NT2/D1 (cell line): ENCODE data around the gene DNAJB8.

Source experiments
- DNase-seq: peaks from one replicate; pipeline ENCODE4 v3.0.0-alpha.2; 2011; ENCODE audit warnings: low read depth, low spot score
- H3K27me3 ChIP-seq: 2 replicates; pipeline ENCODE4 v1.6.0; 2011; ENCODE audit warnings: mild to moderate bottlenecking; ENCODE audit not compliant: insufficient read length, insufficient read depth
- H3K36me3 ChIP-seq: 2 replicates; pipeline ENCODE4 v1.6.1; 2011; ENCODE audit warnings: mild to moderate bottlenecking, low read length, mixed read lengths; ENCODE audit not compliant: insufficient read depth, insufficient read length
- H3K4me1 ChIP-seq: 2 replicates; pipeline ENCODE4 v1.5.1; 2011; ENCODE audit not compliant: insufficient read depth, insufficient read length
- H3K4me3 ChIP-seq: 2 replicates; pipeline ENCODE4 v1.5.1; 2011; ENCODE audit warnings: low read depth; ENCODE audit not compliant: insufficient read length
- H3K9ac ChIP-seq: 2 replicates; pipeline ENCODE4 v1.6.0; 2011; ENCODE audit warnings: low read depth; ENCODE audit not compliant: insufficient read length
- H3K9me3 ChIP-seq: 2 replicates; pipeline ENCODE4 v1.5.1; 2011; ENCODE audit warnings: mild to moderate bottlenecking, low read length; ENCODE audit not compliant: insufficient read depth
- SUZ12 ChIP-seq: IDR thresholded peaks from 2 replicates; pipeline ENCODE4 v1.6.1; 2011; ENCODE audit not compliant: insufficient read length, insufficient read depth; ENCODE audit errors: extremely low read depth
- YY1 ChIP-seq: IDR thresholded peaks from 2 replicates; pipeline ENCODE4 v1.6.1; 2011; ENCODE audit not compliant: insufficient read length, insufficient read depth
- ZNF274 ChIP-seq: IDR thresholded peaks from 2 replicates; pipeline ENCODE4 v1.6.1; 2011; ENCODE audit warnings: mild to moderate bottlenecking, low read depth, low read length

DNAJB8 gene

GRCh38 chr3:128447561-128448013, 19.1 kb downstream of the DNAJB8 start:
- Histone ChIP-seq H3K4me1 (no peaks in the 10 kb centered on the region), H3K36me3 (no peaks in the 10 kb centered on the region), H3K4me3 (no peak overlapping the region), H3K27me3 (peaks cover 11% of the 10 kb centered on the region), H3K9ac (no peak overlapping the region), H3K9me3 (no peaks in the 10 kb centered on the region)
- no peak for DNase-seq
- TF ChIP-seq YY1 (no peak), ZNF274 (no peak), SUZ12 (no peak)

GRCh38 chr3:128446821-128447220, 19.9 kb downstream of the DNAJB8 start:
- H3K27me3 ChIP-seq: peaks cover 14% of the 10 kb centered on the region
- no peaks in the 10 kb centered on the region for H3K36me3 ChIP-seq
- no peak for DNase-seq
- H3K9ac ChIP-seq: no peak overlapping the region
- no peak overlapping the region for H3K4me3 ChIP-seq
- H3K9me3 ChIP-seq: no peaks in the 10 kb centered on the region
- TF ChIP-seq SUZ12 (no peak), YY1 (no peak), ZNF274 (no peak)
- no peaks in the 10 kb centered on the region for H3K4me1 ChIP-seq

GRCh38 chr3:128445357-128445756, 21.3 kb downstream of the DNAJB8 start:
- H3K4me1 ChIP-seq: no peaks in the 10 kb centered on the region
- TF ChIP-seq ZNF274 (no peak), YY1 (no peak), SUZ12 (no peak)
- H3K9ac ChIP-seq: no peak overlapping the region
- H3K9me3 ChIP-seq: no peaks in the 10 kb centered on the region
- no peaks in the 10 kb centered on the region for H3K36me3 ChIP-seq
- H3K27me3 ChIP-seq: peaks cover 14% of the 10 kb centered on the region
- no peak overlapping the region for H3K4me3 ChIP-seq
- no peak for DNase-seq

GRCh38 chr3:128443771-128444170, 22.9 kb downstream of the DNAJB8 start:
- H3K9me3 ChIP-seq: no peaks in the 10 kb centered on the region
- no peak overlapping the region for H3K4me3 ChIP-seq
- no peak for TF ChIP-seq SUZ12
- no peak for TF ChIP-seq ZNF274
- no peak for TF ChIP-seq YY1
- no peaks in the 10 kb centered on the region for H3K36me3 ChIP-seq
- H3K27me3 ChIP-seq: peaks cover 14% of the 10 kb centered on the region
- DNase-seq: no peak
- peaks cover 2% of the 10 kb centered on the region for H3K4me1 ChIP-seq
- H3K9ac ChIP-seq: no peak overlapping the region

GRCh38 chr3:128442949-128443348, 23.7 kb downstream of the DNAJB8 start:
- TF ChIP-seq YY1 (no peak), SUZ12 (no peak), ZNF274 (no peak)
- peaks cover 2% of the 10 kb centered on the region for H3K4me1 ChIP-seq
- H3K9ac ChIP-seq: no peak overlapping the region
- H3K27me3 ChIP-seq: peaks cover 14% of the 10 kb centered on the region
- DNase-seq: no peak
- no peaks in the 10 kb centered on the region for H3K9me3 ChIP-seq
- no peaks in the 10 kb centered on the region for H3K36me3 ChIP-seq
- no peak overlapping the region for H3K4me3 ChIP-seq

- TF ChIP-seq SUZ12 (no peak), ZNF274 (no peak), YY1 (no peak)
- Histone ChIP-seq H3K36me3 (no peaks in the 10 kb centered on the region), H3K4me3 (no peak overlapping the region), H3K9ac (no peak overlapping the region), H3K9me3 (no peaks in the 10 kb centered on the region), H3K4me1 (peaks cover 2% of the 10 kb centered on the region), H3K27me3 (peaks cover 14% of the 10 kb centered on the region)
- DNase-seq: no peak
These were observed 24.6 kb downstream of the DNAJB8 start for GRCh38 chr3:128442070-128442469.

GRCh38 chr3:128439226-128439625, 27.5 kb downstream of the DNAJB8 start:
- peaks cover 16% of the 10 kb centered on the region for H3K4me1 ChIP-seq
- H3K36me3 ChIP-seq: no peaks in the 10 kb centered on the region
- no peak for DNase-seq
- no peaks in the 10 kb centered on the region for H3K9me3 ChIP-seq
- peaks cover 14% of the 10 kb centered on the region for H3K27me3 ChIP-seq
- TF ChIP-seq YY1 (no peak), ZNF274 (no peak), SUZ12 (no peak)
- H3K9ac ChIP-seq: no peak overlapping the region
- H3K4me3 ChIP-seq: no peak overlapping the region
